Caco-2 (cell line): ENCODE measurements around the gene PRKAR2B. TPM values are rescaled to one million over a fixed set of nuclear protein-coding genes. Genes with fewer than 3 reads are reported as not detected.

Experiments
- BruUV-seq: library from RNA; stranded (reverse); fragments of 400-500 nt; replicated peaks from 2 replicates; lab custom pipeline; 2021; lab: Mats Ljungman, UMichigan
- CTCF ChIA-PET: fragments of 300-600 bp; sonication (Branson Sonifier 250); formaldehyde crosslinking; loops from one replicate; lab custom pipeline; 2022; ENCODE audit warnings: antibody characterized with exemption; lab: Charles Lee
- POLR2A ChIA-PET: fragments of 300-600 bp; sonication (Branson Sonifier 250); formaldehyde crosslinking; loops from one replicate; lab custom pipeline; 2022; ENCODE audit warnings: antibody characterized with exemption; lab: Charles Lee
- DNase-seq, 2 experiments: peaks; one replicate each; pipeline versions ENCODE4 v3.0.0 to v3.0.0-alpha.2; 2020 to 2022
- H3K27me3 ChIP-seq: replicated peaks from 2 replicates; pipeline ENCODE4 v1.6.0; 2011; ENCODE audit warnings: low read length; ENCODE audit not compliant: control insufficient read depth, insufficient read depth
- H3K36me3 ChIP-seq: 2 replicates; pipeline ENCODE4 v1.5.1; 2011; ENCODE audit warnings: low read length; ENCODE audit not compliant: control insufficient read depth, insufficient read depth
- H3K4me1 ChIP-seq: fragments of 250-450 bp; sonication (Bioruptor Pico); 2 replicates; pipeline ENCODE4 v1.5.1; 2020; ENCODE audit warnings: mild to moderate bottlenecking
- H3K4me3 ChIP-seq: 2 replicates; pipeline ENCODE4 v1.5.1; 2011; ENCODE audit warnings: low read depth, mild to moderate bottlenecking, control low read depth, low read length
- H3K9me3 ChIP-seq: fragments of 250-450 bp; sonication (Bioruptor Pico); 2 replicates; pipeline ENCODE4 v1.5.1; 2020; ENCODE audit warnings: mild to moderate bottlenecking, moderate library complexity
- H3K27ac Mint-ChIP-seq: one replicate; pipeline ENCODE4 v1.8.0; 2022; ENCODE audit warnings: mixed read lengths; ENCODE audit not compliant: unreplicated experiment
- H3K27me3 Mint-ChIP-seq: one replicate; pipeline ENCODE4 v1.8.0; 2022; ENCODE audit warnings: mixed read lengths; ENCODE audit not compliant: insufficient read depth, unreplicated experiment
- H3K36me3 Mint-ChIP-seq: one replicate; pipeline ENCODE4 v1.8.0; 2022; ENCODE audit warnings: mild to moderate bottlenecking, mixed read lengths; ENCODE audit not compliant: insufficient read depth, unreplicated experiment
- H3K4me1 Mint-ChIP-seq: one replicate; pipeline ENCODE4 v1.8.0; 2022; ENCODE audit warnings: low read depth, mixed read lengths; ENCODE audit not compliant: unreplicated experiment
- H3K4me3 Mint-ChIP-seq: one replicate; pipeline ENCODE4 v1.8.0; 2022; ENCODE audit warnings: mild to moderate bottlenecking, moderate library complexity, mixed read lengths; ENCODE audit not compliant: unreplicated experiment
- H3K9me3 Mint-ChIP-seq: one replicate; pipeline ENCODE4 v1.8.0; 2022; ENCODE audit warnings: mixed read lengths; ENCODE audit not compliant: unreplicated experiment
- CTCF ChIP-seq, 2 experiments: fragments of 200-600 bp in 1 of 2; IDR thresholded peaks; 1 replicate in 1 of 2; 2 replicates in 1 of 2; pipeline versions ENCODE4 v1.5.1 to v1.8.0; 2011 to 2022; ENCODE audit warnings: antibody characterized with exemption in 1 of 2, control low read depth in 1 of 2, inconsistent platforms in 1 of 2, low read depth in 1 of 2, low read length in 1 of 2, mild to moderate bottlenecking in 1 of 2, moderate library complexity in 1 of 2; ENCODE audit not compliant: insufficient read depth in 1 of 2, severe bottlenecking in 1 of 2, unreplicated experiment in 1 of 2
- intact Hi-C: fragments of 100-400 bp; cut with micrococcal nuclease; formaldehyde crosslinking; loops from one replicate; pipeline ENCODE4 v1.10.0; 2022; ENCODE audit not compliant: unreplicated experiment
- total RNA-seq: library from RNA; stranded (reverse); gene quantifications from 2 replicates; pipeline ENCODE4 v1.2.3, GENCODE V29; 2022

The PRKAR2B gene
- total RNA-seq, 1 experiment from 2014 or later = 0.07 TPM

GRCh38 chr7:107172276-107173032, 127.9 kb downstream of the PRKAR2B start:
- Mint-ChIP-seq H3K9me3 (no peaks in the 10 kb centered on the region), H3K27me3 (no peaks in the 10 kb centered on the region), H3K27ac (no peak overlapping the region), H3K4me3 (no peak overlapping the region), H3K4me1 (peaks cover 6% of the 10 kb centered on the region), H3K36me3 (peaks cover 25% of the 10 kb centered on the region)
- ChIA-PET POLR2A (no interaction called here), CTCF (no interaction called here)
- DNase-seq = no peak
- H3K27me3 ChIP-seq = no peaks in the 10 kb centered on the region
- no peaks in the 10 kb centered on the region for H3K9me3 ChIP-seq
- no peaks in the 10 kb centered on the region for H3K4me1 ChIP-seq
- H3K36me3 ChIP-seq = no peaks in the 10 kb centered on the region
- no peak overlapping the region for H3K4me3 ChIP-seq
- TF ChIP-seq CTCF (IDR thresholded peaks at IDR 0.05; ENCODE audit: insufficient read depth in 1 of 2, low read depth in 1 of 2, low read length in 1 of 2, severe bottlenecking in 1 of 2, unreplicated experiment in 1 of 2) = no peak
- intact Hi-C loops = no loop called here
- BruUV-seq = no TSS peak

GRCh38 chr7:107173191-107173590, 128.7 kb downstream of the PRKAR2B start:
- Mint-ChIP-seq H3K27me3 (no peaks in the 10 kb centered on the region), H3K4me1 (peaks cover 6% of the 10 kb centered on the region), H3K9me3 (no peaks in the 10 kb centered on the region), H3K36me3 (peaks cover 17% of the 10 kb centered on the region), H3K27ac (no peak overlapping the region), H3K4me3 (no peak overlapping the region)
- no peak for DNase-seq
- no peaks in the 10 kb centered on the region for H3K9me3 ChIP-seq
- TSS peak; percentile 5 for BruUV-seq
- no peak overlapping the region for H3K4me3 ChIP-seq
- POLR2A ChIA-PET = no interaction called here
- H3K4me1 ChIP-seq = no peaks in the 10 kb centered on the region
- no peaks in the 10 kb centered on the region for H3K36me3 ChIP-seq
- intact Hi-C loops = no loop called here
- CTCF ChIA-PET = no interaction called here
- TF ChIP-seq CTCF (IDR thresholded peaks at IDR 0.05; ENCODE audit: insufficient read depth in 1 of 2, low read depth in 1 of 2, low read length in 1 of 2, severe bottlenecking in 1 of 2, unreplicated experiment in 1 of 2) = no peak
- H3K27me3 ChIP-seq = no peaks in the 10 kb centered on the region

GRCh38 chr7:107173691-107174406, 129.3 kb downstream of the PRKAR2B start:
- Mint-ChIP-seq H3K4me3 (no peak overlapping the region), H3K36me3 (peaks cover 11% of the 10 kb centered on the region), H3K4me1 (peaks cover 6% of the 10 kb centered on the region), H3K27me3 (no peaks in the 10 kb centered on the region), H3K9me3 (no peaks in the 10 kb centered on the region), H3K27ac (no peak overlapping the region)
- Histone ChIP-seq H3K4me3 (no peak overlapping the region), H3K4me1 (no peaks in the 10 kb centered on the region), H3K36me3 (no peaks in the 10 kb centered on the region), H3K27me3 (no peaks in the 10 kb centered on the region), H3K9me3 (no peaks in the 10 kb centered on the region)
- no TSS peak for BruUV-seq
- ChIA-PET POLR2A (no interaction called here), CTCF (no interaction called here)
- no peak for TF ChIP-seq CTCF (IDR thresholded peaks at IDR 0.05; ENCODE audit: insufficient read depth in 1 of 2, low read depth in 1 of 2, low read length in 1 of 2, severe bottlenecking in 1 of 2, unreplicated experiment in 1 of 2)
- intact Hi-C loops = no loop called here
- no peak for DNase-seq
